HG03439 (cell line): Measurements from ENCODE around the gene TTLL3.

ENCODE experiments used
- ATAC-seq: cut with Tn5 transposase; IDR thresholded peaks from one replicate; pipeline ENCODE4 v1.9.1; 2021; ENCODE audit warnings: mild to moderate bottlenecking, moderate library complexity; ENCODE audit not compliant: unreplicated experiment

The TTLL3 gene

GRCh38 chr3:9804996-9805395 is 5.1 kb upstream of the TTLL3 start:
- ATAC-seq, result no peak

GRCh38 chr3:9806137-9806536 is 3.9 kb upstream of the TTLL3 start:
- ATAC-seq, result no peak

GRCh38 chr3:9806688-9807589 is 3.1 kb upstream of the TTLL3 start:
- no peak for ATAC-seq

- no peak for ATAC-seq
Measured at GRCh38 chr3:9807981-9808344, 2.1 kb upstream of the TTLL3 start.

- ATAC-seq, result peak; percentile 36
Measured at GRCh38 chr3:9808345-9809037, 1.6 kb upstream of the TTLL3 start.

GRCh38 chr3:9809239-9809614 is 835 bp upstream of the TTLL3 start:
- ATAC-seq, result no peak

- no peak for ATAC-seq
Measured at GRCh38 chr3:9810433-9810770, 340 bp downstream of the TTLL3 start.

GRCh38 chr3:9810846-9811245 is 784 bp downstream of the TTLL3 start:
- ATAC-seq, result no peak

GRCh38 chr3:9812870-9813483 is 2.9 kb downstream of the TTLL3 start:
- no peak for ATAC-seq

GRCh38 chr3:9815986-9816385 is 5.9 kb downstream of the TTLL3 start:
- no peak for ATAC-seq

GRCh38 chr3:9817436-9817835 is 7.4 kb downstream of the TTLL3 start:
- ATAC-seq, result no peak

GRCh38 chr3:9818666-9819335 is 8.7 kb downstream of the TTLL3 start:
- no peak for ATAC-seq

GRCh38 chr3:9820543-9820942 is 10.5 kb downstream of the TTLL3 start:
- ATAC-seq, result no peak

- ATAC-seq, result no peak
Measured at GRCh38 chr3:9820946-9821345, 10.9 kb downstream of the TTLL3 start.

- ATAC-seq, result no peak
Measured at GRCh38 chr3:9825451-9826040, 15.5 kb downstream of the TTLL3 start.

- ATAC-seq, result no peak
Measured at GRCh38 chr3:9826815-9827573, 16.9 kb downstream of the TTLL3 start.

GRCh38 chr3:9828801-9829755 is 19.0 kb downstream of the TTLL3 start:
- no peak for ATAC-seq

GRCh38 chr3:9831253-9831652 is 21.2 kb downstream of the TTLL3 start:
- ATAC-seq, result no peak

GRCh38 chr3:9833078-9833477 is 23.0 kb downstream of the TTLL3 start:
- ATAC-seq, result no peak
